WI38 (cell line): ENCODE results near the gene PLEKHH3.
"Not testable (repeated sequence)": the region's sequence is repeated elsewhere in the genome, so short reads cannot be mapped to it uniquely, and the experiment has no call there.

Source experiments
- H3K4me3 ChIP-seq: 2 replicates; pipeline ENCODE4 v1.5.1; 2011; ENCODE audit warnings: low read depth, mild to moderate bottlenecking, control low read depth, low read length
- TF ChIP-seq, protein P1 (sequence below): IDR thresholded peaks from 2 replicates; pipeline ENCODE4 v1.5.1; 2012; ENCODE audit warnings: low read depth, mild to moderate bottlenecking, control low read depth, low read length

The PLEKHH3 gene

DNA sequence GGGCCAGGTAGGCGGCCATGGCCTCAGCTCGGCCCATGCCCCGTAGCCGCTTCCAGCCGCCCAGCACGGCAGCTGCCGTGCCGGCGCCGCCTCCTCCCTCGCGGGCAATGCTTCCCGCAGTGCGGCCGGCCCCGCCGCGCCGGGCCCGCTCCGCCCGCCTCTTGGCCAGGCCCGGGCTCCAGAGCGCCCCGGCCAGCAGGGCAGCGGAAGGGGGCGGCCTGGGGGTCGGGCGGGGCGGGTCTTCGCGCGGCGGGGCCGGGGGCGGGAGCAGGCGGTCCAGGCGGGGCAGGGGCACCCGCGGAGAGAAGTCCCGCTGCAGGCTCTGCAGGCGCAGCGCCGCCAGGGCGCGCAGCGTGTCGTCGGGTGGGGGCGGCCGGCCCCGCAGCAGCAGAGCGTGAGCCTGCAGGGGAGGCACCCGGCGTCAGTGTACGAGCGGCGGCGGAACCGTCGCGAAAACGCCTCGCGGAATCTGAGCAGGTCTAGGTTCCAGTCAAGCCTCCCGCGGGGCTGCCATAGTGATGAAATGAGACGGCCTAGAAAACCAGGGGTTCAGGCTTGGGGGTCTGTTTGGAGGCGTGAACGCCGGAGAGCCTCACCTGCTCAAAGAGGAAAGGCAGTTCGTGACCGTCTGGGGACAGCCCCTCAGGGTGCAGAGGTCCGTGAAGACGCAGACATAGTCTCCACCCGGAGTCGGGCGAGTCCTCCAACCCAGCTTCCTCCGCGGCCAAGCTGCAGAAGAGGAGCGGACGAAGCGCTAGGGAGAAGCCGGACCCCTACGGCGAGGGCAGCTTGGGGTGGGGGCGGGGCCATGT, 6.6 kb downstream of the PLEKHH3 start:
- H3K4me3 ChIP-seq = no peak overlapping the region
- TF ChIP-seq, protein P1, sequence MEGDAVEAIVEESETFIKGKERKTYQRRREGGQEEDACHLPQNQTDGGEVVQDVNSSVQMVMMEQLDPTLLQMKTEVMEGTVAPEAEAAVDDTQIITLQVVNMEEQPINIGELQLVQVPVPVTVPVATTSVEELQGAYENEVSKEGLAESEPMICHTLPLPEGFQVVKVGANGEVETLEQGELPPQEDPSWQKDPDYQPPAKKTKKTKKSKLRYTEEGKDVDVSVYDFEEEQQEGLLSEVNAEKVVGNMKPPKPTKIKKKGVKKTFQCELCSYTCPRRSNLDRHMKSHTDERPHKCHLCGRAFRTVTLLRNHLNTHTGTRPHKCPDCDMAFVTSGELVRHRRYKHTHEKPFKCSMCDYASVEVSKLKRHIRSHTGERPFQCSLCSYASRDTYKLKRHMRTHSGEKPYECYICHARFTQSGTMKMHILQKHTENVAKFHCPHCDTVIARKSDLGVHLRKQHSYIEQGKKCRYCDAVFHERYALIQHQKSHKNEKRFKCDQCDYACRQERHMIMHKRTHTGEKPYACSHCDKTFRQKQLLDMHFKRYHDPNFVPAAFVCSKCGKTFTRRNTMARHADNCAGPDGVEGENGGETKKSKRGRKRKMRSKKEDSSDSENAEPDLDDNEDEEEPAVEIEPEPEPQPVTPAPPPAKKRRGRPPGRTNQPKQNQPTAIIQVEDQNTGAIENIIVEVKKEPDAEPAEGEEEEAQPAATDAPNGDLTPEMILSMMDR = no peak

DNA sequence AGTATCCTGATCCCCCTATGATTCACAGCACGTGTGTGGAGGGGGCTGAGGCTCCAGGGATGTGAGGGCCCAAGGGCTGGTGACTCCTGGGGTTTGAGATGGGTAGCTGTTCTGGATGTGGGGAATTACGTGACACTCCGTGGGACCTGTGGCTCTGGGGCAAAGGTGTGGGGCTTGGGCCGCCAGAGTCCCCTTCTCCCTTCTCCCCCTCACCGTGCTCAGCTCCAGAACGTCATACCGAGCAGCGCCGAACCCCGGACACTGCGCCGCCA, 7.2 kb downstream of the PLEKHH3 start:
- no peak overlapping the region for H3K4me3 ChIP-seq
- TF ChIP-seq, protein P1 = no peak

DNA sequence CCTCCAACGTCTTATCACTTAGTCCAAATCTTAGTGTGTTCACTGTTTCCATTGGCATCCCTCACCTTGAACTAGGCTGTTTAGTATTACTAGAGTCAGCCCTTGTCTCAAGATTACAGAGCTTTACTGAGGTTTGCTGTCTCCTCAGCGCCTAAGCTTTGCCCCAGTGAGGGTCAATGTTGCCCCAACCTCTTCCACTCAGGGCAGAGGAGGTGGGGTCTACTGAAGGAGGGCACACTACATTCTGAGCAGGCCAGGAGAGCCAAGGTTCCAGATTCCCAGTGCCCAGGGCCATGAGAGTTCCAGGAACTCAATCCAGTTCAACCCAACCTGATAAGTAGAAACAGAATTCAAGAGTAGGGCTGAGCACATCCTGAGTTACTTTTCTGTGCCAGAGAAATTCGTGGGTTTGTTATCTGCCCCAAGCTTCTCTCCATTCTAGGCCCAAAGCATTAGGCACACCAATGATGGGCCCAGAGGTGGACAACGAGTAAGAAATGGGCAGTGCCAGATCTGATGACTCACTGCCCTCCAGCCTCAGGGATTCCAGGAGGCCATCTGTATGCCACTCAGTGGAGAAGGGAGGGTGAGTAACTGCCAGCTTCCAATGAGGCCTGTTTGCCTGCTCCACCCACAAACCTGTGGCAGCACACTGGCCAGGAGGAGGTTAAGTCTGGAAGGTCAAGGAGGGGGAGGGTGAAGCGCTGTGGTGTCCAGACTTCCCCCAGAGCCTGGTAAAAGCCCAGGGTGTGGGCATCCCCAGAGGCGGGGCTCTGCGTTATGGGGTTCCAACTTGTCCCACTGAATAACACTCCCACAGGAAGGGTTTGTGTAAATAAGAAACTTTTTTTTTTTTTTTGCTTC, 9.5 kb downstream of the PLEKHH3 start:
- TF ChIP-seq, protein P1 = no peak
- no peak overlapping the region for H3K4me3 ChIP-seq

DNA sequence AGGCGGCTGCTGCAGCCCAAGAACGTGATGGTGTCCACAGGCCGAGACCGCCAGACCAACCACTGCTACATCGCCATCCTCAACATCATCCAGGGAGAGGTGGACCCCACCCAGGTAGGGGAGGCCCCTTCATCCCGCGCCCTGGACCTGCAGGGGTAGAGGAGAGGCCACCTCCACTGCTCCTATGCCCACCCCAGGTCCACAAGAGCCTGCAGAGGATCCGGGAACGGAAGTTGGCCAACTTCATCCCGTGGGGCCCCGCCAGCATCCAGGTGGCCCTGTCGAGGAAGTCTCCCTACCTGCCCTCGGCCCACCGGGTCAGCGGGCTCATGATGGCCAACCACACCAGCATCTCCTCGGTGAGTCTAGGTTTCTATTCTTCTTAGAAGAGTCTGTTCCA, 10.7 kb downstream of the PLEKHH3 start:
- not testable (repeated sequence) for H3K4me3 ChIP-seq

DNA sequence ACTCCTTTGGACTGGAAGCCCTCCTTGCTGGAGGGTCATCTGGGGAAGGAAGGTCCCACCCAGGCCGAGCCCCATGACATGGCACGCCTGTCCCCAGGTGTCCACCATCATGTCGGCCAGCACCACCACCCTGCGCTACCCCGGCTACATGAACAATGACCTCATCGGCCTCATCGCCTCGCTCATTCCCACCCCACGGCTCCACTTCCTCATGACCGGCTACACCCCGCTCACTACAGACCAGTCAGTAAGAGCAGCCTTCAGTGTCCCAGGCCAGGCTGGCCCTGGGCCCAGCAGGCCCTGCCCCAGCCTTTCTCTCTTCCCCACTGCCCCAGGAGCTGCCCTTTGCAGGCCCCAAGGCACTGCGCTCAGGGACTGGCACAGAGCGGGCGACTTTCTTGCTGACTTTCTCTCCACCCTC, 11.2 kb downstream of the PLEKHH3 start:
- TF ChIP-seq, protein P1 = no peak
- H3K4me3 ChIP-seq = no peak overlapping the region

DNA sequence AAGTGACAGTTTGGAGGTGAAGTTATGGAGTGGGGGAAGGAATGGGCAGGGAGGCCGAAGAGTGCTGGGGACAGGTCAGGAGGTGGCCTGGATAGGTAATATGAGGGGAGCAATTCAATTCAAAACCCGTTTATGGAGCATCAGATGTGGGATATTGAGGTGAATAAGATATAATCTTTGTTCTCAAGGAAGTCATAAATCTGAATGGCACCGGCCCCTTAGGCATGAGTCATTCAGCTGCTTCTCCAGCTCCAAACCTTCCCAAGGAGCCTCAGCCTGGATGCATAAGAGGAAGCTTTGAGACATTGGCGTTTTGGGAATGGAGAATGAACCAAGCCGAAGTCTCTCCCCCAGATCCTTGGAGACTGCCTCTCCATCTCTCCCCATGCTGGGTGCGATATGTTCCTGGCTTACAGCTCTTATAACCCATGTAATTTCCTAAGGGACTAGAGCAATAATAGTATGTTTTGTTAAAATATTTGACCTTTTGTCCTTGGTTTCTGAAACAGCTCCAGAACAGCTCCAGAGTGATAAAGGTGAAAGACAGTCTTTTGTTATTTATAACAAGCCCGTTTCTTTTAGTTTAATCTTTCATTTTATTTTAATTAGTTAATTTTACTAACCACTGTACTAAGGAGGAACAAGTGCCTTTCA, 16.0 kb downstream of the PLEKHH3 start:
- no peak overlapping the region for H3K4me3 ChIP-seq

DNA sequence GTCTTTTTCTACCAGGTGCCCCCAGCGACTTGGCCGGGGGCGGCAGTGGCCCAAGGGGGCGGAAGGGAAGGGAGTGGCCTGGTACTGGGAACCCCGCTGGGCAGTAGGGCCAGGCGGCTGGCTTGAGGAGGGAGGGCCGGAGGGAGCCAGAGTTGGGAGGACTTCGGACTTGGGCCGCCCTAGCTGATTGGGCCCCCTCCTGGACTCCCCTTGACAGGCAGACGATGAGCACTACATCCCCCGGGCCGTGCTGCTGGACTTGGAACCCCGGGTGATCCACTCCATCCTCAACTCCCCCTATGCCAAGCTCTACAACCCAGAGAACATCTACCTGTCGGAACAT, 16.9 kb downstream of the PLEKHH3 start:
- peak overlapping the region; percentile 71 for H3K4me3 ChIP-seq

More for the DNA sequence above, 16.0 kb downstream of the PLEKHH3 start:
- TF ChIP-seq, protein P1 = no peak
